ENCODE data around the gene CGB3. TPM values are rescaled to one million over a fixed set of nuclear protein-coding genes. Genes with fewer than 3 reads are reported as not detected.

CGB3 gene
- polyA plus RNA-seq, 3 donors = not detected

GRCh38 chr19:48990400-48990799, 33.7 kb downstream of the CGB3 start:
- H3K27ac Mint-ChIP-seq = peak overlapping the region in 2 of 7 donors; percentile 6 to 87

DNA sequence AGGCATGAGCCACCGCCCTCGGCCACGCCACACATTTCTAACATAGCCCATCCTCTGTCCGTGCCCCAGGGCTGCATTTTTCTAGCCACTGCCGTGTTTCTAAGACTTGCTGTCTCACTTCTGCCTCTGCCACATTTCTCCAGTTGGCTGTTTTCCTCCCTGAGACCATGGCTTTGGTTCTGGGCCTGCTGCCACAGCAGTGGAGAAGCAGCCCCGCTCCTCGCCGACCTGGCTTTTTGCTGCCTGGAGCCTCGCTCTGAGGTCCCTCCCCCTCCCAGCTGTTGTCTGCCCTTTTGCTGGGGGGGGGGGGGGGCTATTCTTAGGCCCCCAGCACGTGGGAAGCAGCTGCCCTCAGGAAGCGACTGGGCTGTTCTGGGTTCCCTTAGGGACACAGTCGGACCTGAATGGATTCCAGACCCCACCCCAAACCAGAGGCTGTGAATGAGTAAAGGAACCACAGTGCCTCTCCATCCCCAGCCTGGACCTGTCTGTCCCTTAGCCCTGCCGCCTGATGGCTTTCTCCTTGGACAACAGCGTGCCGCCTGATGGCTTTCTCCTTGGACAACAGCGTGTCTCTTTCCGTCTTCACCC, 34.3 kb downstream of the CGB3 start:
- WGBS (ENCODE audit: insufficient coverage) = 95% methylated on average over 10 of the region's 17 CpGs
- no peak overlapping the region for H2AFZ ChIP-seq (ENCODE audit: insufficient read depth, low read depth, low read length, poor library complexity, severe bottlenecking)
- peaks cover 23 to 34% of the 10 kb centered on the region in 2 donors for H3K4me1 ChIP-seq (ENCODE audit: control insufficient read depth in 1 of 2, insufficient read depth in 2 of 2, low read length in 2 of 2)
- no peaks in the 10 kb centered on the region for H3K27me3 ChIP-seq (ENCODE audit: control insufficient read depth in 2 of 2, insufficient read depth in 2 of 2, low read length in 2 of 2)
- peaks cover 47% of the 10 kb centered on the region for H3K79me2 ChIP-seq (ENCODE audit: insufficient read depth, low read length)
- Mint-ChIP-seq H3K36me3 (peaks cover 33 to 61% of the 10 kb centered on the region in 2 donors), H3K9me3 (peaks cover 0 to 1% (median 0%) of the 10 kb centered on the region in 7 donors), H3K4me1 (peaks cover 21% of the 10 kb centered on the region), H3K27me3 (ENCODE audit: low read depth in 3 of 3) (peaks cover 0 to 5% (median 0%) of the 10 kb centered on the region in 3 donors), H3K27ac (peak overlapping the region in 3 of 7 donors; percentile 6 to 87 (median 37)), H3K4me3 (no peak overlapping the region)
- no peak for DNase-seq
- intact Hi-C loops (cut with micrococcal nuclease) = loop anchor here in 1 of 2 donors (10.0 kb wide), 1 partner anchor 665 kb away; the partner anchor contains the start of gene EMP3
- no peak overlapping the region for H3K27ac ChIP-seq (ENCODE audit: low read depth in 1 of 2, low read length in 2 of 2)
- TF ChIP-seq, protein P1, sequence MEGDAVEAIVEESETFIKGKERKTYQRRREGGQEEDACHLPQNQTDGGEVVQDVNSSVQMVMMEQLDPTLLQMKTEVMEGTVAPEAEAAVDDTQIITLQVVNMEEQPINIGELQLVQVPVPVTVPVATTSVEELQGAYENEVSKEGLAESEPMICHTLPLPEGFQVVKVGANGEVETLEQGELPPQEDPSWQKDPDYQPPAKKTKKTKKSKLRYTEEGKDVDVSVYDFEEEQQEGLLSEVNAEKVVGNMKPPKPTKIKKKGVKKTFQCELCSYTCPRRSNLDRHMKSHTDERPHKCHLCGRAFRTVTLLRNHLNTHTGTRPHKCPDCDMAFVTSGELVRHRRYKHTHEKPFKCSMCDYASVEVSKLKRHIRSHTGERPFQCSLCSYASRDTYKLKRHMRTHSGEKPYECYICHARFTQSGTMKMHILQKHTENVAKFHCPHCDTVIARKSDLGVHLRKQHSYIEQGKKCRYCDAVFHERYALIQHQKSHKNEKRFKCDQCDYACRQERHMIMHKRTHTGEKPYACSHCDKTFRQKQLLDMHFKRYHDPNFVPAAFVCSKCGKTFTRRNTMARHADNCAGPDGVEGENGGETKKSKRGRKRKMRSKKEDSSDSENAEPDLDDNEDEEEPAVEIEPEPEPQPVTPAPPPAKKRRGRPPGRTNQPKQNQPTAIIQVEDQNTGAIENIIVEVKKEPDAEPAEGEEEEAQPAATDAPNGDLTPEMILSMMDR (IDR thresholded peaks at IDR 0.05) = no peak
- H3K36me3 ChIP-seq (replicated peaks in 1 of 2; ENCODE audit: control insufficient read depth in 1 of 2, insufficient read depth in 2 of 2, low read length in 2 of 2) = peaks cover 31 to 53% of the 10 kb centered on the region in 2 donors
- H3K9ac ChIP-seq (ENCODE audit: insufficient read depth, low read length, poor library complexity, severe bottlenecking) = no peak overlapping the region
- H4K20me1 ChIP-seq (ENCODE audit: insufficient read depth, low read length) = peaks cover 8% of the 10 kb centered on the region
- H3K4me3 ChIP-seq (replicated peaks in 1 of 3; ENCODE audit: low read depth in 2 of 3, low read length in 3 of 3) = no peak overlapping the region
- no peak overlapping the region for H3K4me2 ChIP-seq (replicated peaks; ENCODE audit: extremely low read depth, low read length, poor library complexity, severe bottlenecking)
- no peaks in the 10 kb centered on the region for H3K9me3 ChIP-seq (replicated peaks in 1 of 2; ENCODE audit: control insufficient read depth in 1 of 2, insufficient read depth in 1 of 2, low read length in 2 of 2)

More at GRCh38 chr19:48990400-48990799, 33.7 kb downstream of the CGB3 start:
- WGBS (ENCODE audit: insufficient coverage) = 100% methylated on average over 1 of the region's 4 CpGs
- Histone ChIP-seq H4K20me1 (ENCODE audit: insufficient read depth, low read length) (peaks cover 8% of the 10 kb centered on the region), H3K79me2 (ENCODE audit: insufficient read depth, low read length) (peaks cover 53% of the 10 kb centered on the region), H3K27ac (ENCODE audit: low read depth in 1 of 2, low read length in 2 of 2) (no peak overlapping the region), H3K4me1 (ENCODE audit: control insufficient read depth in 1 of 2, insufficient read depth in 2 of 2, low read length in 2 of 2) (peaks cover 25 to 40% of the 10 kb centered on the region in 2 donors), H2AFZ (ENCODE audit: insufficient read depth, low read depth, low read length, poor library complexity, severe bottlenecking) (no peak overlapping the region), H3K9me3 (replicated peaks in 1 of 2; ENCODE audit: control insufficient read depth in 1 of 2, insufficient read depth in 1 of 2, low read length in 2 of 2) (no peaks in the 10 kb centered on the region), H3K4me2 (replicated peaks; ENCODE audit: extremely low read depth, low read length, poor library complexity, severe bottlenecking) (no peak overlapping the region), H3K27me3 (ENCODE audit: control insufficient read depth in 2 of 2, insufficient read depth in 2 of 2, low read length in 2 of 2) (no peaks in the 10 kb centered on the region), H3K9ac (ENCODE audit: insufficient read depth, low read length, poor library complexity, severe bottlenecking) (no peak overlapping the region), H3K36me3 (replicated peaks in 1 of 2; ENCODE audit: control insufficient read depth in 1 of 2, insufficient read depth in 2 of 2, low read length in 2 of 2) (peaks cover 25 to 47% of the 10 kb centered on the region in 2 donors), H3K4me3 (replicated peaks in 1 of 3; ENCODE audit: low read depth in 2 of 3, low read length in 3 of 3) (no peak overlapping the region)
- DNase-seq = no peak
- no peak overlapping the region for H3K4me3 Mint-ChIP-seq
- peaks cover 26% of the 10 kb centered on the region for H3K4me1 Mint-ChIP-seq
- peaks cover 0 to 5% (median 0%) of the 10 kb centered on the region in 3 donors for H3K27me3 Mint-ChIP-seq (ENCODE audit: low read depth in 3 of 3)
- TF ChIP-seq, protein P1 (IDR thresholded peaks at IDR 0.05) = no peak
- peaks cover 31 to 55% of the 10 kb centered on the region in 2 donors for H3K36me3 Mint-ChIP-seq
- intact Hi-C loops (cut with micrococcal nuclease) = loop anchor here in 1 of 2 donors (10.0 kb wide), 1 partner anchor 666 kb away; the partner anchor contains the start of gene EMP3
- H3K9me3 Mint-ChIP-seq = peaks cover 0 to 1% (median 0%) of the 10 kb centered on the region in 7 donors
